ENCODE measurements around the gene SYT9. TPM values are rescaled to one million over a fixed set of nuclear protein-coding genes. Genes with fewer than 3 reads are reported as not detected.

The SYT9 gene
- total and polyA plus RNA-seq, 10 of the 15 experiments (the other 5 are each of a cell fraction or from before 2014, with no cell fraction given): 0.03 TPM; not detected in 9

- TF ChIP-seq ASH2L (IDR thresholded peaks at IDR 0.05; ENCODE audit: borderline replicate concordance, low read depth): no peak
- no peak for TF ChIP-seq NR2C2 (IDR thresholded peaks at IDR 0.05; ENCODE audit: borderline replicate concordance, control insufficient read depth, insufficient read length, low read depth)
Measured at GRCh38 chr11:7275133-7275532, 23.4 kb downstream of the SYT9 start (continued).

DNA sequence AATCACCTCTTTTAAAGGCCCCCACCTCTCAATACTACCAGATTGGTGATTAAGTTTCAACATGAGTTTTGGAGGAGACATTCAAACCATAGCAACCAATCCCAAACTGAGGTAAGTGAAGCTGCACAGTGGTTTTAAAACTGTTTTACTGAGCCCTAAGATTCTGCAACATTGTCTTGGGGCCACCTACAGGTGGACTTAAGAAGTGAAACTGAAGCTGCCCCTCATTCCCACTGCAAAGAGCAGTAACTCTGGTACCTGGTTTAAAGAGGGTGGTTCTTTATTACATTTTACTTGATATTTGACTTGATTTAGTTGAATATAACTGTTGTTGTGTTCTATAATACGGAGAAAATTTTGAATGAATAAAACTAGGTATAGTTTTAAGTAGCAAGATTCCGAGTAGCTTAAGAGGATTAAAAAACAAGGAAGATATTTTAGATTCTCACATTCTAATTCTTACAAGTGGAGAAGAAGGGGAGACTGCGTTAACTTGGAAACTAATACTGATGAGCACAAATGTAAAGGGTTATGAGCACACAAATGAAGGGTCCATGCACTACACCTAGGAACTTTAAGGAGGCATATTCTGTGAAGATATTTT lies 26.7 kb downstream of the SYT9 start:
- H4K20me1 ChIP-seq (ENCODE audit: control insufficient read depth, insufficient read depth): no peaks in the 10 kb centered on the region
- ChIA-PET POLR2A (no interaction called here), SMC1A (ENCODE audit: uncharacterized antibody, unreplicated experiment) (interaction anchor here (1.0 to 1.8 kb wide), 2 partner anchors 74 to 416 kb away, joined by 3 to 5 read pairs; no protein-coding TSS in a partner anchor), CTCF (interaction anchor here (0.8 to 2.5 kb wide), 12 partner anchors 8 to 541 kb away, joined by 3 to 11 read pairs (median 4); no protein-coding TSS in a partner anchor), RAD21 (ENCODE audit: unreplicated experiment) (interaction anchor here (1.2 to 2.3 kb wide), 4 partner anchors 12 to 466 kb away, joined by 4 to 13 read pairs (median 7); no protein-coding TSS in a partner anchor)
- FAIRE-seq: no peak
- no peak overlapping the region for H3K4me3 ChIP-seq
- no peaks in the 10 kb centered on the region for H3K79me2 ChIP-seq (ENCODE audit: control insufficient read depth, insufficient read depth, low read length)
- H3K4me1 ChIP-seq (ENCODE audit: control insufficient read depth, insufficient read depth, low read length): no peaks in the 10 kb centered on the region
- H3K36me3 ChIP-seq (ENCODE audit: control insufficient read depth in 2 of 2, insufficient read depth in 2 of 2, low read length in 1 of 2): no peaks in the 10 kb centered on the region
- BruUV-seq (replicated peaks): no TSS peak
- no peak overlapping the region for H3K27ac ChIP-seq (ENCODE audit: control insufficient read depth, insufficient read depth)
- no peak overlapping the region for H3K4me2 ChIP-seq (ENCODE audit: control insufficient read depth, insufficient read depth)
- DNase-seq (ENCODE audit: low read depth, low spot score): no peak
- H2AFZ ChIP-seq (ENCODE audit: control insufficient read depth, low read depth, low read length): no peak overlapping the region
- no peak for TF ChIP-seq FOXK2 (IDR thresholded peaks at IDR 0.05)
- peak; percentile 35; the same call in 1 of the 2 replicates for TF ChIP-seq RAD21 (IDR thresholded peaks at IDR 0.05; ENCODE audit: insufficient read depth, low read depth, low read length)
- TF ChIP-seq CTCF (IDR thresholded peaks at IDR 0.05 in 2 of 3, conservative IDR thresholded peaks at IDR 0.05 in 1 of 3; ENCODE audit: control insufficient read depth in 2 of 3, extremely low read depth in 1 of 3, insufficient read depth in 1 of 3, low read depth in 3 of 3, low read length in 3 of 3): peak; percentile 44 to 60 (median 49)
- peak; percentile 36; the same call in 1 of the 2 replicates for TF ChIP-seq SMC3 (IDR thresholded peaks at IDR 0.05; ENCODE audit: borderline replicate concordance, low read length)
- TF ChIP-seq IKZF1 (conservative IDR thresholded peaks at IDR 0.05): no peak
- no peak for TF ChIP-seq SMARCA5 (IDR thresholded peaks at IDR 0.05)
- intact Hi-C loops (cut with micrococcal nuclease; ENCODE audit: unreplicated experiment) (loop anchor here (2.0 to 5.0 kb wide), 2 partner anchors 181 to 466 kb away; no protein-coding TSS in a partner anchor), in situ Hi-C loops (cut with MboI) (no loop called here)
- no peak overlapping the region for H3K9ac ChIP-seq (ENCODE audit: control insufficient read depth, insufficient read depth, low read length)
- ATAC-seq: peak; percentile 90
- WGBS (ENCODE audit: insufficient coverage, insufficient replicate concordance, low lambda C conversion rate, missing lambda C conversion rate): 15% methylated on average over 3 of the region's 3 CpGs
- H3K27me3 ChIP-seq (replicated peaks in 1 of 2; ENCODE audit: control insufficient read depth in 2 of 2, insufficient read depth in 2 of 2, low read length in 1 of 2): no peaks in the 10 kb centered on the region
- no peaks in the 10 kb centered on the region for H3K9me3 ChIP-seq (replicated peaks; ENCODE audit: control insufficient read depth, insufficient read depth, low read length)

Measured in GM12878 (cell line).